IPS DF 6.9 (cell line): ENCODE data around the gene SLN.

Source experiments
- DNase-seq: peaks from one replicate; pipeline ENCODE4 v3.0.0-alpha.2; 2013; ENCODE audit warnings: low read depth, low spot score
- H3K27ac ChIP-seq: one replicate; pipeline ENCODE4 v1.5.1; 2013; ENCODE audit warnings: low read length, control low read depth
- H3K27me3 ChIP-seq: 2 replicates; pipeline ENCODE4 v1.6.1; 2013; ENCODE audit warnings: mild to moderate bottlenecking, low read length; ENCODE audit not compliant: control insufficient read depth, insufficient read depth
- H3K36me3 ChIP-seq: 2 replicates; pipeline ENCODE4 v1.6.1; 2013; ENCODE audit warnings: low read length; ENCODE audit not compliant: control insufficient read depth, insufficient read depth
- H3K4me1 ChIP-seq: 2 replicates; pipeline ENCODE4 v1.6.1; 2013; ENCODE audit warnings: low read length; ENCODE audit not compliant: control insufficient read depth, insufficient read depth
- H3K4me3 ChIP-seq: 2 replicates; pipeline ENCODE4 v1.5.1; 2013; ENCODE audit warnings: mild to moderate bottlenecking, low read length
- H3K9me3 ChIP-seq: 2 replicates; pipeline ENCODE4 v1.6.1; 2013; ENCODE audit warnings: low read length, inconsistent platforms; ENCODE audit not compliant: control insufficient read depth, insufficient read depth
- WGBS: extraction: QIAGEN DNeasy Blood & Tissue Kit; methylation state at CpG from one replicate; pipeline ENCODE4 v1.1.7; 2013; ENCODE audit warnings: mixed read lengths, missing lambda C conversion rate; ENCODE audit not compliant: insufficient read length, insufficient coverage; 5-methylcytosine and 5-hydroxymethylcytosine counted together

SLN gene

DNA sequence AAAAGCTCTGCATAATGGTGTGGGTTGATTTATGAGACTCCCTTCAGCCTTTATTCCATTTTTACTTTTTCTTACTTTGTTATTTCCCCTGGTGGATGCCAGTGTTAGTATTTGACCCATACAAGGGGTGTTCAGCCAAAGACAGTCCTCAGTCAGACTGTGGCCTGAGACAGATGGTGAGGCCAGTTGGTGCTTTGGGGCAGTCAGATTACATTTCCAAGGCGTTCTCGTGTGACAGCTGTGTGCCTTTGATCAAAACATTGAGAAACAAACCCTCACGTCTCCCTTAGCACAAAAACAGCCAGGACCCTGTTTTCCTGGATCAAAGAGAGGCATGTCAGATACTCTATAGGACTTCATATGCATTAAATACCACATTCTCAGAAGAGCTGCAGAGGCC lies 31.3 kb upstream of the SLN start:
- DNase-seq, result no peak

DNA sequence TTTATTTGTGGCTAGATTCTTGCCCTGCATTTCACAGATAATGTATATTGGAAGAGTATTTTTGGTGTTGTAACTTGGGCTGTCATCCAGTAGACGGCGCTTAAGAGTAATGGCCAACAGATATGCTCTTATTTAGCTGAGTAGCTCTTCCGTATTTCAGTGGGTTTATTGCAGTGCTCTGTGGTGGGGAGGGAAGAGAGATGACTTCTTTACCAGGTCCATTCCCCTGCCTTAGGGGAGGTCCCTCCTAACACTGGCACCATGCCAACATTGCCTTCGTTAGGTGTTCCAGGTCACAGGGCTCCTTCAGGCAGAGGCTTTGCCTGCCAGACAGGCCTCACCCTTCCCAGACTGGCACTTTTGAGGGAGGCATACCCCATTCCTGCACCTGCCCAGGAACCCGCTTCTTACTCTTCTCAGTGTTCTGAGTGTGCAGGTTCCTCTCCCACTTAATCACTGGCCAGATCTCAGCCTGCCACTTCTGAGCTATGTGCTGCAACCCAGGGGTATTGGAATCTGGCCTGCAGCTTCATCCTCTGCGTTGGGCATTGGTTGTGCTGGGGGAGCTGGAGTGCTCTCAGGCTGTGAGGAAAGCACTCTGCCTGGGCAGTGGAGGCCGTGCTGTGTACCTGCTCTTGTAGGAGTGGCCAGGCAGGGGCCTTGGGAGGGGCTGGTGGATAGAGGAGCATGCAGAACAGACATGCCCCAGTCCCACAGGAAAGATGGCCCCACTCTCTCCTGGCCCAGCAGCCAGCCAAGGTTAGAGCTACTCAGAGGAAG lies 29.4 kb upstream of the SLN start:
- DNase-seq, result peak; percentile 27
- no peaks in the 10 kb centered on the region for H3K36me3 ChIP-seq
- H3K9me3 ChIP-seq, result no peaks in the 10 kb centered on the region
- H3K27ac ChIP-seq, result no peak overlapping the region
- H3K4me3 ChIP-seq, result no peak overlapping the region
- no peaks in the 10 kb centered on the region; the same call in 1 of the 2 replicates for H3K4me1 ChIP-seq
- WGBS, result no CpG with 5 or more reads among the region's 7 CpGs
- H3K27me3 ChIP-seq, result no peaks in the 10 kb centered on the region

More for the DNA sequence above, 31.3 kb upstream of the SLN start:
- WGBS, result no CpG with 5 or more reads among the region's 3 CpGs
- H3K4me1 ChIP-seq, result no peaks in the 10 kb centered on the region; the same call in 1 of the 2 replicates
- no peaks in the 10 kb centered on the region for H3K36me3 ChIP-seq
- H3K27me3 ChIP-seq, result no peaks in the 10 kb centered on the region
- no peak overlapping the region for H3K4me3 ChIP-seq
- no peak overlapping the region for H3K27ac ChIP-seq
- no peaks in the 10 kb centered on the region for H3K9me3 ChIP-seq

DNA sequence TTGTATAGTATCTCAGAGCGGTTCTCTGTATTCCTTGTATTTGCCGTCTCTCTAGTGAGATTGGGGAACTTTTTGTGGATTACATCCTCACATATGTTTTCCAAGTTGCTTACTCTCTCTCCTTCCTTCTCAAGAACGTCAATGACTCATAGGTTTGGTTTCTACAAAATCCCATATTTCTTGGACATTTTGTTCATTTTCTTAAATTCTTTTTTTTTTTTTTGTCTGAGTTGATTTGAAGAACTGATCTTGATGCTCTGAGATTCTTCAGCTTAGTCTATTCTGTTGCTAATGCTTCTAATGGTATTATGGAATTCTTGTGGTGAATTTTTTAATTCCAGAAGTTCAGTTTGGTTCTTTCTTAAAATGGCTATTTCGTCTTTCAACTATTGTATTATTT lies 28.4 kb upstream of the SLN start:
- no CpG with 5 or more reads among the region's 4 CpGs for WGBS
- Histone ChIP-seq H3K27ac (no peak overlapping the region), H3K4me3 (no peak overlapping the region), H3K27me3 (no peaks in the 10 kb centered on the region), H3K4me1 (no peaks in the 10 kb centered on the region; the same call in 1 of the 2 replicates), H3K36me3 (no peaks in the 10 kb centered on the region), H3K9me3 (no peaks in the 10 kb centered on the region)
- DNase-seq, result no peak

DNA sequence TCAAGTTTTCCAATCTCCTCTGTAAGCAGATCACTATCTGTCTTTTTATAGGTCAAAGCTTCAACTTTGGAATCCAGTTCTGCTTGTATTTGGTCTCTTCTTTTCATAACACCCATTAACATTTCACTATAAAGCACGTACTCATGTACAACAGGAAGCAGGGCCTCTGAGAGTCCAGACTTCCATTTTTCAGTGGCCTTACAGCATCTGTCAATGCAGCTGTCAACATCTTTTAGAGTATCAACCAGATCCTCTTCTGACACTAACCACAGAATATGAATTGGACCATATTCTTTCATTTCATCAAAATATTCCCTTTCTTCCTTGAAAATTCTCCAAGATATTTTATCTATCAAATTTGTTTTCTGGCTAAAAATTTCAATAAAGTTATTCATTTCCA lies 24.7 kb upstream of the SLN start:
- Histone ChIP-seq H3K4me1 (no peaks in the 10 kb centered on the region; the same call in 1 of the 2 replicates), H3K4me3 (no peak overlapping the region), H3K9me3 (no peaks in the 10 kb centered on the region), H3K27ac (no peak overlapping the region), H3K36me3 (no peaks in the 10 kb centered on the region), H3K27me3 (no peaks in the 10 kb centered on the region)
- DNase-seq, result no peak
- WGBS, result no CpG with 5 or more reads among the region's 1 CpG

DNA sequence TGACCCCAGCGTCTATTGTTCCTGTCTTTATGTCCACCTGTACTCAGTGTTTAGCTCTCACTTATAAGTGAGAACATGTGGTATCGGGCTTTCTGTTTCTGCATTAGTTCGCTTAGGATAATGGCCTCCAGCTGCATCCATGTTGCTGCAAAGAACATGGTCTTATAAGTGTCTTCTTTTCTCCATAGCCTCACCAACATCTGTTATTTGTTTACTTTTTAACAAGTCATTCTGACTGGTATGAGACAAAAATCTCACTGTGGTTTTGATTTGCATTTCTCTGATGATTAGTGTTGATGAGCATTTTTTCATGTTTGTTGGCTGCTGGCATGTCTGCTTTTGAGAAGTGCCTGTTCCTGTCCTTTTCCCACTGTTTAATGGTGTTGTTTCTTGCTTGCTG lies 21.7 kb upstream of the SLN start:
- H3K27ac ChIP-seq, result no peak overlapping the region
- H3K36me3 ChIP-seq, result no peaks in the 10 kb centered on the region
- H3K9me3 ChIP-seq, result no peaks in the 10 kb centered on the region
- no CpG with 5 or more reads among the region's 3 CpGs for WGBS
- DNase-seq, result no peak
- H3K4me1 ChIP-seq, result no peaks in the 10 kb centered on the region
- H3K27me3 ChIP-seq, result no peaks in the 10 kb centered on the region
- H3K4me3 ChIP-seq, result no peak overlapping the region

DNA sequence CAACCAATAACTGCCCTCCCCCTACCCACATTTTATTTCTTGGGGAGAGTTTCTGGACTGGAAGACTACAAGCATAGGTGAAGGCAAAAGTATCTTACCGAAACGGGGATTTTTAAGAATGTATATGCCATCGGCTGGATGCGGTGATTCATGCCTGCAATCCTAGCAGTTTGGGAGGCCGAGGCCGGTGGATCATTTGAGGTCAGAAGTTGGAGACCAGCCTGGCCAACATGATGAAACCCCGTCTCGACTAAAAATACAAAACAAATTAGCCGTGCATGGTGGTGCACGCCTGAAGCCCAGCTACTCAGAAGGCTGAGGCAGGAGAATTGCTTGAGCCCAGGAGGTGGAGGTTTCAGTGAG lies 20.8 kb upstream of the SLN start:
- no peaks in the 10 kb centered on the region for H3K27me3 ChIP-seq
- H3K9me3 ChIP-seq, result no peaks in the 10 kb centered on the region
- DNase-seq, result no peak
- WGBS, result no CpG with 5 or more reads among the region's 10 CpGs
- H3K4me3 ChIP-seq, result no peak overlapping the region
- no peaks in the 10 kb centered on the region for H3K36me3 ChIP-seq
- H3K4me1 ChIP-seq, result no peaks in the 10 kb centered on the region
- H3K27ac ChIP-seq, result no peak overlapping the region

DNA sequence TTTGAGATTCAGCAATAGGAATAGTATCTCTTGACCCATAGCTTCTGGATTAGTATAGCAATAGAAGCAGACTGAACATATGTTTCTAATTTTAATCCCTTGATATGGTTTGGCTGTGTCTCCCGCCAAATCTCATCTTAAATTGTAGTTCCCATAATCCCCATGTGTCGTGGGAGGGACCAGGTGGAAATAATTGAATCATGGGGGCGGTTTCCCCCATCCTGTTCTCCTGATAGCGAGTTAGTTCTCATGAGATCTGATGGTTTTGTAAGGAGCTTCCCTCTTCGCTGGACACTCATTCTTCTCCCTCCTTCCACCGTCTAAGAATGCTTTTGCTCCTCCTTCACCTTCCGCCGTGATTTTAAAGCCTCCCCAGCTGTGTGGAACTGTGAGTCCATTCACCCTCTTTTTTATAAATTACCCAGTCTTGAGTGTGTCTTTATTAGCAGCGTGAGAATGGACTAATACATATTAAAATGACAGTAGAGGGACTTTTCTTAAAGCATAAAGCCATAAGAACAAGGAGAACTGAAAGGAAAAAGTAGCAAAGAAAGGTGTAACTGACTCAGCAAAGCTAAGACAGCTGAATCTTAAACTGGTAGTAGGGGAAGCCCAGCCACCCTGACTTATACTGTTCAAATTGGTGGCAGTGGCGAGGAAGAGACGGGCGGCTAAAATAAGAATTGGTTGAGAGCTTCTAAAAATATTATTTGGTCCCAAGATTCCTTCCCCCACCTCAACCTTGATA lies 20.3 kb upstream of the SLN start:
- Histone ChIP-seq H3K4me3 (no peak overlapping the region), H3K36me3 (no peaks in the 10 kb centered on the region), H3K9me3 (no peaks in the 10 kb centered on the region), H3K4me1 (no peaks in the 10 kb centered on the region), H3K27ac (no peak overlapping the region), H3K27me3 (no peaks in the 10 kb centered on the region)
- no peak for DNase-seq
- WGBS, result no CpG with 5 or more reads among the region's 12 CpGs

DNA sequence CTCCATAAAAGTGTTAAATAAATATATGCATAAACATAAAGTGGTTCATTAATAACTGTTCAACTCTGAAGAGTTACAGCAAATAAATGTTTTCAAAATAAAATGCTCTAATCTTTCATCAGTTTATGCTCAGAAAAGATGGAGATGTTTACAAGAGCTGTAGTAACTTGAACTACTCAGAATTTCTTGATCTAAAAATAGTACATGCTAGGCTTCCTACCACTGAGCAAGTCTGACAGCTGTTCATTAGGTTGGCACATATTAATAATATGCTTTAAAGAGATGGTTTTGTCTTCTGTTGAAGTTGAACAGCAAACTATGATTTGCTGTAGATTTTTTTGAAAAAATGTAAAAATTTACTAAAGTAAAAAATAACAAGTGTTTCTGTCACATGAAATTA lies 10.8 kb upstream of the SLN start:
- Histone ChIP-seq H3K9me3 (no peaks in the 10 kb centered on the region), H3K27ac (no peak overlapping the region), H3K4me3 (no peak overlapping the region), H3K36me3 (no peaks in the 10 kb centered on the region), H3K4me1 (no peaks in the 10 kb centered on the region), H3K27me3 (no peaks in the 10 kb centered on the region)
- DNase-seq, result no peak

DNA sequence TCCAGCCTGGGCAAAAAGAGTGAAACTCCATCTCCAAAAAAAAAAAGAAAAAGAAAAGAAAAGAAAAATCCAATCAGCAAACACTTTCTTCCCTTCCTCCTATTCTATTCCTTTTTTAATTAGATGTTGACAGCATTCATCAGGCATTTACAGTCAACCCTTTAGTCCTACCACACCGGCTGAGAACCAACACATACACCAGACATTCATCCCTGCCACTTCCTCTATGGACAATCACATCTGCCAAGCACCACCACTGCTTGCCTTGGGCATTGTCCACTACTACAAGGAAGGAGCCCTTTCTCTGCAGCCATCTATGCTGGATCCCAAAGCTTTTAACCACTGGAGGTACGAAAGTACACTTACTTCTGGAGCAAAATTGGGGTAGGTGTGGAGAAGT lies 9.4 kb upstream of the SLN start:
- WGBS, result no CpG with 5 or more reads among the region's 2 CpGs
- no peaks in the 10 kb centered on the region for H3K4me1 ChIP-seq
- no peak overlapping the region for H3K27ac ChIP-seq
- no peak for DNase-seq
- H3K27me3 ChIP-seq, result no peaks in the 10 kb centered on the region
- no peaks in the 10 kb centered on the region for H3K9me3 ChIP-seq
- no peaks in the 10 kb centered on the region for H3K36me3 ChIP-seq
- H3K4me3 ChIP-seq, result no peak overlapping the region

DNA sequence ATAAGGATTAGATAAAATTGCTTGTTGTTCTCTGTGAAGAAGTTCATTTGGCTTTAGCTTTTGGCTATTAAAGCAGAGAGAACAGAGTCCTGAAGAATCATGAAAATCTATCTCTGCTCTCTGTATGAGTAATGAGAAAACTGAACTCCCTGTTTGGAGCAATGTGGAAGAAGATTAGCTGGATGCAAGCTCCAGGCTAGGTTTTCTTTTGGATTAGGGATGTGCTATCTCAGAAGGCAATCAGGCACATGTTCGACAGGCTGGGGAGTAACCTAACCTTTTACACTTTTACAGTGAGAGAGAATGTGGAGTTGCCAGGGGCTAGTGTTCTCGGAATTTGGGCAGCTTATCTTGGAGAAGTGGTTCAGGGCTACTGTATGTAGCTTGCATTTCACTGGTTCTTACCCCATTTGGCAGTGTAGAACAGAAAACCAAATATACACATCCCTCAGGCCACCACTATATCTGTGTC lies 8.5 kb upstream of the SLN start:
- no CpG with 5 or more reads among the region's 2 CpGs for WGBS
- Histone ChIP-seq H3K4me1 (no peaks in the 10 kb centered on the region), H3K4me3 (no peak overlapping the region), H3K27ac (no peak overlapping the region), H3K36me3 (no peaks in the 10 kb centered on the region), H3K27me3 (no peaks in the 10 kb centered on the region), H3K9me3 (no peaks in the 10 kb centered on the region)
- no peak for DNase-seq
